ENCODE measurements around the gene NTM. TPM values are rescaled to one million over a fixed set of nuclear protein-coding genes. Genes with fewer than 3 reads are reported as not detected.

The NTM gene
- total RNA-seq, 1 experiment from 2014 or later, result 9.9 TPM

- H3K27ac ChIP-seq (ENCODE audit: insufficient read length, low read depth, low read length), result no peak overlapping the region
- no peaks in the 10 kb centered on the region for H3K23me2 ChIP-seq (ENCODE audit: insufficient read length, low read depth, low read length, poor library complexity, severe bottlenecking)
- no peak overlapping the region for H3K9ac ChIP-seq (ENCODE audit: extremely low read depth, insufficient read length, low read length)
- H3K27ac Mint-ChIP-seq, result no peak overlapping the region
- TF ChIP-seq, protein P1, sequence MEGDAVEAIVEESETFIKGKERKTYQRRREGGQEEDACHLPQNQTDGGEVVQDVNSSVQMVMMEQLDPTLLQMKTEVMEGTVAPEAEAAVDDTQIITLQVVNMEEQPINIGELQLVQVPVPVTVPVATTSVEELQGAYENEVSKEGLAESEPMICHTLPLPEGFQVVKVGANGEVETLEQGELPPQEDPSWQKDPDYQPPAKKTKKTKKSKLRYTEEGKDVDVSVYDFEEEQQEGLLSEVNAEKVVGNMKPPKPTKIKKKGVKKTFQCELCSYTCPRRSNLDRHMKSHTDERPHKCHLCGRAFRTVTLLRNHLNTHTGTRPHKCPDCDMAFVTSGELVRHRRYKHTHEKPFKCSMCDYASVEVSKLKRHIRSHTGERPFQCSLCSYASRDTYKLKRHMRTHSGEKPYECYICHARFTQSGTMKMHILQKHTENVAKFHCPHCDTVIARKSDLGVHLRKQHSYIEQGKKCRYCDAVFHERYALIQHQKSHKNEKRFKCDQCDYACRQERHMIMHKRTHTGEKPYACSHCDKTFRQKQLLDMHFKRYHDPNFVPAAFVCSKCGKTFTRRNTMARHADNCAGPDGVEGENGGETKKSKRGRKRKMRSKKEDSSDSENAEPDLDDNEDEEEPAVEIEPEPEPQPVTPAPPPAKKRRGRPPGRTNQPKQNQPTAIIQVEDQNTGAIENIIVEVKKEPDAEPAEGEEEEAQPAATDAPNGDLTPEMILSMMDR (conservative IDR thresholded peaks at IDR 0.05), result no peak
- no peak overlapping the region for H2BK5ac ChIP-seq (ENCODE audit: insufficient read length, low read length)
- no peaks in the 10 kb centered on the region for H3K4me1 ChIP-seq (ENCODE audit: insufficient read depth, low read length)
- no peaks in the 10 kb centered on the region for H3K27me3 ChIP-seq (ENCODE audit: insufficient read depth, low read length)
- H4K5ac ChIP-seq (ENCODE audit: insufficient read length, low read depth, low read length), result no peak overlapping the region
- H3K27me3 Mint-ChIP-seq (ENCODE audit: low read depth), result no peaks in the 10 kb centered on the region
- no CpG with 5 or more reads among the region's 8 CpGs for WGBS (ENCODE audit: extremely low coverage, insufficient read length, low lambda C conversion rate)
- H2BK20ac ChIP-seq (ENCODE audit: low read depth, low read length, poor library complexity, severe bottlenecking), result no peak overlapping the region
- no peak overlapping the region for H3T11ph ChIP-seq (ENCODE audit: low read length)
- H2AFZ ChIP-seq (ENCODE audit: low read length), result no peak overlapping the region
- H3K4me3 Mint-ChIP-seq, result no peak overlapping the region
- H3K14ac ChIP-seq (ENCODE audit: insufficient read depth, low read length), result no peak overlapping the region
- no peak overlapping the region for H3K4ac ChIP-seq (ENCODE audit: low read depth, low read length)
- no peaks in the 10 kb centered on the region for H3K79me2 ChIP-seq (ENCODE audit: insufficient read depth, low read length)
- H3K56ac ChIP-seq (ENCODE audit: insufficient read length, low read depth, low read length), result no peak overlapping the region
- no peak overlapping the region for H2BK120ac ChIP-seq (ENCODE audit: low read depth, low read length, poor library complexity, severe bottlenecking)
- no peak overlapping the region for H3K18ac ChIP-seq (ENCODE audit: insufficient read length, low read depth, low read length)
- H4K8ac ChIP-seq (replicated peaks; ENCODE audit: insufficient read length, low read depth, low read length), result no peak overlapping the region
- H3K23ac ChIP-seq (ENCODE audit: insufficient read length, low read depth, low read length), result no peak overlapping the region
- peaks cover 7 to 10% of the 10 kb centered on the region in 2 experiments for H3K4me1 Mint-ChIP-seq
- H3K79me1 ChIP-seq (ENCODE audit: insufficient read depth, low read depth, low read length, poor library complexity, severe bottlenecking), result no peaks in the 10 kb centered on the region
- DNase-seq, result no peak
- no peak overlapping the region for H2BK12ac ChIP-seq (ENCODE audit: insufficient read length, low read depth, low read length)
- no peaks in the 10 kb centered on the region; a peak in 1 of 7 replicates for H3K36me3 Mint-ChIP-seq (ENCODE audit: insufficient read depth in 1 of 3, low read depth in 3 of 3)
- H2AK5ac ChIP-seq (ENCODE audit: insufficient read length, low read length), result no peak overlapping the region
- H4K20me1 ChIP-seq (ENCODE audit: control insufficient read depth, insufficient read depth, insufficient read length), result no peaks in the 10 kb centered on the region
- H3K9me3 ChIP-seq (ENCODE audit: control insufficient read depth, low read depth, low read length), result no peaks in the 10 kb centered on the region
- no peak overlapping the region for H2BK15ac ChIP-seq (ENCODE audit: low read depth, low read length)
- H3K4me2 ChIP-seq (ENCODE audit: insufficient read depth, insufficient read length, low read length), result no peak overlapping the region
- H4K91ac ChIP-seq (ENCODE audit: insufficient read length, low read depth, low read length), result no peak overlapping the region
- no peaks in the 10 kb centered on the region for H3K9me3 Mint-ChIP-seq
Measured at GRCh38 chr11:131896978-131897615, 526.7 kb downstream of the NTM start.
